Stimulated activated CD4-positive, alpha-beta T cell treated with anti-CD3 and anti-CD28 coated beads, Interleukin-4, amount 100 ng/mL, for 48 hours (primary cell): ENCODE data around the gene HOXC9.

ENCODE experiments used
- DNase-seq, 2 donors: peaks; one replicate each; pipeline ENCODE4 v3.0.0-alpha.2; 2020; ENCODE audit warnings: low read depth in 2 of 2

Gene HOXC9

GRCh38 chr12:54015018-54015931 is 15.3 kb downstream of the HOXC9 start:
- no peak for DNase-seq

GRCh38 chr12:54016051-54016450 is 16.1 kb downstream of the HOXC9 start:
- DNase-seq = no peak

GRCh38 chr12:54016478-54016964 is 16.6 kb downstream of the HOXC9 start:
- no peak for DNase-seq

GRCh38 chr12:54017027-54017788 is 17.2 kb downstream of the HOXC9 start:
- DNase-seq = no peak

GRCh38 chr12:54017878-54018467 is 18.0 kb downstream of the HOXC9 start:
- DNase-seq = peak; percentile 50 to 59

- DNase-seq = no peak
Measured at GRCh38 chr12:54018468-54018984, 18.6 kb downstream of the HOXC9 start.

GRCh38 chr12:54019091-54019811 is 19.3 kb downstream of the HOXC9 start:
- no peak for DNase-seq

GRCh38 chr12:54019924-54020590 is 20.1 kb downstream of the HOXC9 start:
- DNase-seq = no peak

GRCh38 chr12:54020591-54021405 is 20.8 kb downstream of the HOXC9 start:
- no peak for DNase-seq

- no peak for DNase-seq
Measured at GRCh38 chr12:54021432-54022013, 21.6 kb downstream of the HOXC9 start.

GRCh38 chr12:54022960-54023884 is 23.3 kb downstream of the HOXC9 start:
- DNase-seq = no peak

GRCh38 chr12:54024127-54024526 is 24.2 kb downstream of the HOXC9 start:
- DNase-seq = no peak

GRCh38 chr12:54024581-54025305 is 24.8 kb downstream of the HOXC9 start:
- no peak for DNase-seq

GRCh38 chr12:54025499-54026405 is 25.8 kb downstream of the HOXC9 start:
- no peak for DNase-seq

GRCh38 chr12:54026640-54027441 is 26.9 kb downstream of the HOXC9 start:
- no peak for DNase-seq

- DNase-seq = no peak
Measured at GRCh38 chr12:54027442-54027786, 27.5 kb downstream of the HOXC9 start.
